Measurements from ENCODE around the gene WBP2. TPM values are rescaled to one million over a fixed set of nuclear protein-coding genes. Genes with fewer than 3 reads are reported as not detected.

The WBP2 gene
- total and polyA plus RNA-seq, 9 of the 15 experiments (the other 6 are each of a cell fraction or from before 2014, with no cell fraction given), result 2.2 to 74.3 (median 20.0) TPM

DNA sequence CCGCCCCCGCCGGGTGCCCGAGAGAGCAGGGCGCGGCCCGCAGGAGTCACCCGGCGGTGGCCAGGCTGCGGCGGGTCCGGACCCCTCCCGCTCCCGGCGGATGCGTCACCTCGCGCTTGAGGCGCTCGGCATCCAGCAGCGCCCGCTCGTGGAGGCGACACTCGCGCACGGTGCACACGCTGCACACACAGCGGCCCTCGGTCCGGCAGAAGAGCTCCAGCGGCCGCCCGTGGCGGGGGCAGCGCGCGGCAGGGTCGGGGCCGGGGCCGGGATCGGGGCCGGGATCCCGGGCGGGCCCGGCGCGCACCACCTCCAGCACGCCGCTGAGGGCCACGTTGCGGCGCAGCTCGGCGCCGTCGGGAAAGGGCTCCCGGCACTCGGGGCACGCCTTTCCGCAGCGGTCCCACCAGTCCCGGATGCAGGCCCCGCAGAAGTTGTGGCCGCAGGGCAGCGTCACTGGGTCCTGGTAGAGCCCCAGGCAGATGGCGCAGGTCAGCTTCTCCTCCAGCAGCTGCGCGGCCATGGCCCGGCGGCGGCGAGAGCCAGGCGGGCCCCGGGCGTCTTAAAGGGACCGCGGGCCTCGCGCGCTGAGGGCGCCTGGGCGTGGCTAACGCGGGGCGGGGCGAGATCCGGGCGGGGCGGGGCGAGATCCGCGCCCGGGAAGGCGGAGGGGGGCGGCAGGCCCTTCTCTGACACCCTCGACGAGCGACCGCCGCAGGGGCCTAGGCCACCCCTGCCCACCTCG, 41.5 kb upstream of the WBP2 start, which contains the start of gene TRIM65 (continued):
- TF ChIP-seq TAF1 (IDR thresholded peaks at IDR 0.05; ENCODE audit: control insufficient read depth, extremely low read depth, insufficient read depth, low read length, severe bottlenecking) (peak; percentile 81), ZNF174 (CRISPR knock-in tag; IDR thresholded peaks at IDR 0.05) (no peak), TFAP4 (CRISPR knock-in tag; IDR thresholded peaks at IDR 0.05; ENCODE audit: borderline replicate concordance) (peak; percentile 66), RBFOX2 (IDR thresholded peaks at IDR 0.05; ENCODE audit: low read depth, low read length) (peak; percentile 87), U2AF1 (optimal IDR thresholded peaks at IDR 0.05; ENCODE audit: low read depth, low read length) (peak; percentile 50), CBX1 (IDR thresholded peaks at IDR 0.05; ENCODE audit: low read depth) (peak; percentile 10; the same call in 1 of the 2 replicates), BACH1 (tag; IDR thresholded peaks at IDR 0.05) (no peak), NRF1 (conservative IDR thresholded peaks at IDR 0.05 in 1 of 2, IDR thresholded peaks at IDR 0.05 in 1 of 2) (peak; percentile 63 to 69), RBM22 (IDR thresholded peaks at IDR 0.05; ENCODE audit: low read depth, low read length, poor library complexity, severe bottlenecking) (peak; percentile 68)
- TF ChIP-seq, protein P1, sequence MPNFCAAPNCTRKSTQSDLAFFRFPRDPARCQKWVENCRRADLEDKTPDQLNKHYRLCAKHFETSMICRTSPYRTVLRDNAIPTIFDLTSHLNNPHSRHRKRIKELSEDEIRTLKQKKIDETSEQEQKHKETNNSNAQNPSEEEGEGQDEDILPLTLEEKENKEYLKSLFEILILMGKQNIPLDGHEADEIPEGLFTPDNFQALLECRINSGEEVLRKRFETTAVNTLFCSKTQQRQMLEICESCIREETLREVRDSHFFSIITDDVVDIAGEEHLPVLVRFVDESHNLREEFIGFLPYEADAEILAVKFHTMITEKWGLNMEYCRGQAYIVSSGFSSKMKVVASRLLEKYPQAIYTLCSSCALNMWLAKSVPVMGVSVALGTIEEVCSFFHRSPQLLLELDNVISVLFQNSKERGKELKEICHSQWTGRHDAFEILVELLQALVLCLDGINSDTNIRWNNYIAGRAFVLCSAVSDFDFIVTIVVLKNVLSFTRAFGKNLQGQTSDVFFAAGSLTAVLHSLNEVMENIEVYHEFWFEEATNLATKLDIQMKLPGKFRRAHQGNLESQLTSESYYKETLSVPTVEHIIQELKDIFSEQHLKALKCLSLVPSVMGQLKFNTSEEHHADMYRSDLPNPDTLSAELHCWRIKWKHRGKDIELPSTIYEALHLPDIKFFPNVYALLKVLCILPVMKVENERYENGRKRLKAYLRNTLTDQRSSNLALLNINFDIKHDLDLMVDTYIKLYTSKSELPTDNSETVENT (CRISPR knock-in tag; IDR thresholded peaks at IDR 0.05), result peak; percentile 11; the same call in 1 of the 2 replicates
- TF ChIP-seq, protein P2, sequence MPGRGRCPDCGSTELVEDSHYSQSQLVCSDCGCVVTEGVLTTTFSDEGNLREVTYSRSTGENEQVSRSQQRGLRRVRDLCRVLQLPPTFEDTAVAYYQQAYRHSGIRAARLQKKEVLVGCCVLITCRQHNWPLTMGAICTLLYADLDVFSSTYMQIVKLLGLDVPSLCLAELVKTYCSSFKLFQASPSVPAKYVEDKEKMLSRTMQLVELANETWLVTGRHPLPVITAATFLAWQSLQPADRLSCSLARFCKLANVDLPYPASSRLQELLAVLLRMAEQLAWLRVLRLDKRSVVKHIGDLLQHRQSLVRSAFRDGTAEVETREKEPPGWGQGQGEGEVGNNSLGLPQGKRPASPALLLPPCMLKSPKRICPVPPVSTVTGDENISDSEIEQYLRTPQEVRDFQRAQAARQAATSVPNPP (IDR thresholded peaks at IDR 0.05; ENCODE audit: borderline replicate concordance, insufficient read depth, insufficient read length), result no peak
- TF ChIP-seq, protein P3, sequence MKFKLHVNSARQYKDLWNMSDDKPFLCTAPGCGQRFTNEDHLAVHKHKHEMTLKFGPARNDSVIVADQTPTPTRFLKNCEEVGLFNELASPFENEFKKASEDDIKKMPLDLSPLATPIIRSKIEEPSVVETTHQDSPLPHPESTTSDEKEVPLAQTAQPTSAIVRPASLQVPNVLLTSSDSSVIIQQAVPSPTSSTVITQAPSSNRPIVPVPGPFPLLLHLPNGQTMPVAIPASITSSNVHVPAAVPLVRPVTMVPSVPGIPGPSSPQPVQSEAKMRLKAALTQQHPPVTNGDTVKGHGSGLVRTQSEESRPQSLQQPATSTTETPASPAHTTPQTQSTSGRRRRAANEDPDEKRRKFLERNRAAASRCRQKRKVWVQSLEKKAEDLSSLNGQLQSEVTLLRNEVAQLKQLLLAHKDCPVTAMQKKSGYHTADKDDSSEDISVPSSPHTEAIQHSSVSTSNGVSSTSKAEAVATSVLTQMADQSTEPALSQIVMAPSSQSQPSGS (CRISPR knock-in tag; IDR thresholded peaks at IDR 0.05), result no peak
- TF ChIP-seq, protein P4, sequence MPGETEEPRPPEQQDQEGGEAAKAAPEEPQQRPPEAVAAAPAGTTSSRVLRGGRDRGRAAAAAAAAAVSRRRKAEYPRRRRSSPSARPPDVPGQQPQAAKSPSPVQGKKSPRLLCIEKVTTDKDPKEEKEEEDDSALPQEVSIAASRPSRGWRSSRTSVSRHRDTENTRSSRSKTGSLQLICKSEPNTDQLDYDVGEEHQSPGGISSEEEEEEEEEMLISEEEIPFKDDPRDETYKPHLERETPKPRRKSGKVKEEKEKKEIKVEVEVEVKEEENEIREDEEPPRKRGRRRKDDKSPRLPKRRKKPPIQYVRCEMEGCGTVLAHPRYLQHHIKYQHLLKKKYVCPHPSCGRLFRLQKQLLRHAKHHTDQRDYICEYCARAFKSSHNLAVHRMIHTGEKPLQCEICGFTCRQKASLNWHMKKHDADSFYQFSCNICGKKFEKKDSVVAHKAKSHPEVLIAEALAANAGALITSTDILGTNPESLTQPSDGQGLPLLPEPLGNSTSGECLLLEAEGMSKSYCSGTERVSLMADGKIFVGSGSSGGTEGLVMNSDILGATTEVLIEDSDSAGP (CRISPR knock-in tag; IDR thresholded peaks at IDR 0.05), result peak; percentile 95
- TF ChIP-seq, protein P5, sequence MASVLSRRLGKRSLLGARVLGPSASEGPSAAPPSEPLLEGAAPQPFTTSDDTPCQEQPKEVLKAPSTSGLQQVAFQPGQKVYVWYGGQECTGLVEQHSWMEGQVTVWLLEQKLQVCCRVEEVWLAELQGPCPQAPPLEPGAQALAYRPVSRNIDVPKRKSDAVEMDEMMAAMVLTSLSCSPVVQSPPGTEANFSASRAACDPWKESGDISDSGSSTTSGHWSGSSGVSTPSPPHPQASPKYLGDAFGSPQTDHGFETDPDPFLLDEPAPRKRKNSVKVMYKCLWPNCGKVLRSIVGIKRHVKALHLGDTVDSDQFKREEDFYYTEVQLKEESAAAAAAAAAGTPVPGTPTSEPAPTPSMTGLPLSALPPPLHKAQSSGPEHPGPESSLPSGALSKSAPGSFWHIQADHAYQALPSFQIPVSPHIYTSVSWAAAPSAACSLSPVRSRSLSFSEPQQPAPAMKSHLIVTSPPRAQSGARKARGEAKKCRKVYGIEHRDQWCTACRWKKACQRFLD (CRISPR knock-in tag; IDR thresholded peaks at IDR 0.05), result peak; percentile 83

All from K562 (cell line).